Cardiac fibroblast (primary cell): ENCODE data around the gene ARPC5L.

Experiments
- DNase-seq, 2 donors: peaks; one replicate each; pipeline versions ENCODE4 v3.0.0 to v3.0.0-alpha.2; 2010; ENCODE audit warnings: low read depth in 2 of 2
- H3K4me3 ChIP-seq, 2 donors: replicated peaks in 1 of 2; 1 replicate in 1 of 2; 2 replicates in 1 of 2; pipeline ENCODE4 v1.5.1; 2011; ENCODE audit warnings: low read depth in 2 of 2, low read length in 2 of 2, mild to moderate bottlenecking in 2 of 2, moderate library complexity in 1 of 2
- CTCF ChIP-seq: IDR thresholded peaks from one replicate; pipeline ENCODE4 v1.5.1; 2011; ENCODE audit warnings: low read depth, mild to moderate bottlenecking, low read length, inconsistent platforms

The ARPC5L gene

DNA sequence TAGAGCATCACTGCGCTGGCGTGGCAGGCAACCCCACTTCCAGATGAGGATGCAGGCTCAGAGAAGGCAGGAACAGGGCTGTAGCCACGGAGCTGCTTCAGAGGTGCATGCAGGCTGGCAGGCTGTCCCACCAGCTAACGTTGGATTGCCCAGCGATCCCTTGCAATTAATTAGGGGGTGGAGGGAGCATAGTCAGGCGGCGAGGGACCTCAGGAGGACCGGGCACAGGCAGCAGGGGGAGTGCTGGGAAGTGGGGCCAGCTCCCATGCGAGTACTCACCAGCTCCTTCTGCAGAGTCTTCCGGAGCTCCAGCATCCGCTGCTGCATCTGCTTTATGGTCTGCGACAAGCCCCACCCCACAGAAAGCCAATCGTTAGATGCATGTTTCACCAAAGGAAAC, 20.3 kb downstream of the ARPC5L start:
- no peak overlapping the region for H3K4me3 ChIP-seq
- no peak for DNase-seq
- no peak for TF ChIP-seq CTCF

- DNase-seq: peak in 1 of 2 donors; percentile 80
- no peak for TF ChIP-seq CTCF
- no peak overlapping the region for H3K4me3 ChIP-seq
Observed at GRCh38 chr9:124884376-124884775, 22.4 kb downstream of the ARPC5L start.

DNA sequence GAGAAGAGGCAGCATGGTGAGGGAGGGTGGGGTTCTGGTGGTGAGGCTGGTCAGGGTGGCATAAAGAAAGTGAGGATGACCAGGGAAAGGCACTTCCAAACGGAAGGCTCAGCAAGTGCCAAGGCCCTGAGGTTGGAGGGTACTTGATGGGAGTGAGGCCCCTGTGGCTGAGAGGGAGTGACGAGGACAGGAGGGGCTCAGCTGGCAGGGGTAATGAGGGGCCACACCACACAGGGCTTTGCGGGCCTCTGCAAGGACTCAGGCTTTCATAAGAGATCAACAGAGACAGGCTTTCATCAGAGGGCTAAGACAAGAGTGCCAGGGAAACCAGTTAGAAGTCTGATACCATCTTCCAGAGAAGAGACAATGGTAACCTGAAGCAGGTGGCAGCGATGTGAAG, 23.6 kb downstream of the ARPC5L start:
- no peak for DNase-seq
- H3K4me3 ChIP-seq: no peak overlapping the region
- TF ChIP-seq CTCF: no peak

- no peak for DNase-seq
- no peak for TF ChIP-seq CTCF
Observed at GRCh38 chr9:124886461-124886860, 24.5 kb downstream of the ARPC5L start.

DNA sequence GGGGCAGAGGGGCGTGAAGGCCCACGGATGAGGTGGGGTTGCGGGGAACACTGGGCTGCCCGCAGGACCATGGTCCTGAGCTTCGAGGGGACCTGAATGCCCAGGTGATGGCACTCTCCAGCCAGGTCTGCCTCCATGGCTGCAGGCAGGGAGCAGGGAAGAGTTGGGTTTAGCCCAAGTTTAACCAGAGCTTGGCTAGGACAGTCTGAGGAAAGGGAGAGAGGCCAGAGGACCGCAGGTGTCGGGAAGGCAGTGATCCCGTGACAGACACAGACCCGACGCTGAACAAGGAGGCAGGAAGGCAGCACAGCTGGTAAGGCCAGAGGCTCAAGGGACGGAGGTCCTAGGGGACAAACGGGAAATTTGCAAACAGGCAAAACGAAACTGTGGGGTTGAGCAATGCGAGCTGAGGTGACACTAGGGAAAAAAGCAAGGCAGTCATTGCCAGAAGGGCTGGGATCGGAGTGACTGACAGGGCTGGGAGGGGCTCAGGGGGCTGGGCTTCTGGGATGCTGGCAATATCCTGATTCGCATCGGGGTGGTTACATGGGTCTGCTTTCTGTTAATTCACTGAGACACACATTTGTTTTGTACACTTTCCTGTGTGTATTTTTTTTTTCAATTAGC, 25.0 kb downstream of the ARPC5L start:
- no peak for DNase-seq
- TF ChIP-seq CTCF: no peak
- H3K4me3 ChIP-seq: no peak overlapping the region

More at GRCh38 chr9:124886461-124886860, 24.5 kb downstream of the ARPC5L start:
- no peak overlapping the region for H3K4me3 ChIP-seq

- no peak overlapping the region for H3K4me3 ChIP-seq
- no peak for DNase-seq
- TF ChIP-seq CTCF: no peak
Observed at GRCh38 chr9:124887832-124888231, 25.9 kb downstream of the ARPC5L start.

DNA sequence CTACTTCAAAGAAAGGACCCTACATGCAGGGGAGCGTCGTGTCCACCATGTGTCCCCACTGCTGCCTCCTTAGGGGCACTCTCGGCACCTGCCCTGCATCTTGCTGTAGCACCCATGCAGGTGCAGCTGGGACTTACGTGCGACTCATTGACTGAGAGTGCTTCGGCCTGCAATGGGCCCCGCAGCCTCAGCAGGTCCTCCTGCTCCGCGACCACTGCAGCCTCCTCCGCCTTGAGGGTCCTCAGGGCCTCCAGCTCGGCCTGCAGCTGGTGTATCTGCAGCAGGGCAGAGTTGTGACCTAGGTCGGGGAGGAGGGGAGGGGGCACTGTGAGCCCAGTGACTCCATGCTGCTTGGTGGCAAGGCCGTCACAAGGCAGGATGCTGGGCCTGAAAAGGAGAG, 27.1 kb downstream of the ARPC5L start:
- no peak for TF ChIP-seq CTCF
- no peak overlapping the region for H3K4me3 ChIP-seq
- DNase-seq: no peak
